A673 (cell line): ENCODE measurements around the gene HAVCR2. TPM values are rescaled to one million over a fixed set of nuclear protein-coding genes. Genes with fewer than 3 reads are reported as not detected.

Experiments used
- BruUV-seq: library from RNA; stranded (reverse); fragments of 400-500 nt; replicated peaks from 2 replicates; lab custom pipeline; 2021; lab: Mats Ljungman, UMichigan
- CTCF ChIA-PET: fragments of 300-600 bp; sonication (Branson Sonifier 250); formaldehyde crosslinking; loops from one replicate; lab custom pipeline; 2022; ENCODE audit warnings: antibody characterized with exemption; lab: Charles Lee
- POLR2A ChIA-PET: fragments of 300-600 bp; sonication (Branson Sonifier 250); formaldehyde crosslinking; loops from one replicate; lab custom pipeline; 2022; ENCODE audit warnings: antibody characterized with exemption; ENCODE audit not compliant: low non-redundant PET; lab: Charles Lee
- DNase-seq: peaks from one replicate; pipeline ENCODE4 v3.0.0-alpha.2; 2015; ENCODE audit warnings: low spot score
- H3K27ac ChIP-seq: fragments of 200-600 bp; sonication (generic); 2 replicates; pipeline ENCODE4 v1.5.1; 2016; ENCODE audit warnings: mixed run types, low read depth, mild to moderate bottlenecking, mixed read lengths, antibody characterized with exemption, low read length; ENCODE audit not compliant: poor library complexity, severe bottlenecking
- H3K27me3 ChIP-seq: fragments of 200-600 bp; sonication (generic); replicated peaks from 2 replicates; pipeline ENCODE4 v1.6.1; 2017; ENCODE audit warnings: mixed run types, low read depth, mild to moderate bottlenecking, mixed read lengths, antibody characterized with exemption, low read length; ENCODE audit not compliant: insufficient read depth, poor library complexity
- H3K36me3 ChIP-seq: fragments of 200-600 bp; sonication (generic); 2 replicates; pipeline ENCODE4 v1.6.1; 2016; ENCODE audit warnings: mixed run types, mild to moderate bottlenecking, mixed read lengths, antibody characterized with exemption, low read length; ENCODE audit not compliant: insufficient read depth, poor library complexity, severe bottlenecking
- H3K4me1 ChIP-seq: fragments of 200-600 bp; sonication (generic); 2 replicates; pipeline ENCODE4 v1.6.1; 2017; ENCODE audit warnings: mixed run types, mild to moderate bottlenecking, mixed read lengths, antibody characterized with exemption, low read length; ENCODE audit not compliant: insufficient read depth, poor library complexity, severe bottlenecking
- H3K4me3 ChIP-seq: fragments of 200-600 bp; sonication (generic); 2 replicates; pipeline ENCODE4 v1.5.1; 2016; ENCODE audit warnings: low read depth, mixed run types, mild to moderate bottlenecking, mixed read lengths, low read length; ENCODE audit not compliant: poor library complexity, severe bottlenecking
- H3K9me3 ChIP-seq: fragments of 200-600 bp; sonication (generic); 2 replicates; pipeline ENCODE4 v1.6.1; 2016; ENCODE audit warnings: mixed run types, low read depth, mild to moderate bottlenecking, mixed read lengths, antibody characterized with exemption, low read length; ENCODE audit not compliant: poor library complexity, severe bottlenecking
- EZH2 ChIP-seq: fragments of 200-600 bp; sonication (generic); IDR thresholded peaks from 2 replicates; pipeline ENCODE4 v1.6.1; 2017; ENCODE audit warnings: borderline replicate concordance, low read depth, mild to moderate bottlenecking, mixed read lengths, antibody characterized with exemption, low read length; ENCODE audit not compliant: poor library complexity, severe bottlenecking
- intact Hi-C: fragments of 100-400 bp; cut with micrococcal nuclease; formaldehyde crosslinking; loops from one replicate; pipeline ENCODE4 v1.10.0; 2022; ENCODE audit not compliant: unreplicated experiment
- total RNA-seq: library from RNA; stranded (reverse); gene quantifications from 2 replicates; pipeline ENCODE4 v1.2.3, GENCODE V29; 2021
- TF ChIP-seq, protein P1 (sequence below): fragments of 300-800, 200-600 bp; sonication (generic); conservative IDR thresholded peaks from 2 replicates; pipeline ENCODE4 v1.5.1; 2017; ENCODE audit warnings: low read depth, mild to moderate bottlenecking, antibody characterized with exemption, low read length, moderate library complexity, mixed read lengths

Gene HAVCR2
- total RNA-seq, 1 experiment from 2014 or later = 0.19 TPM

- ChIA-PET POLR2A (no interaction called here), CTCF (no interaction called here)
- DNase-seq = no peak
These were observed 32.3 kb downstream of the HAVCR2 start for GRCh38 chr5:157076558-157076957.

DNA sequence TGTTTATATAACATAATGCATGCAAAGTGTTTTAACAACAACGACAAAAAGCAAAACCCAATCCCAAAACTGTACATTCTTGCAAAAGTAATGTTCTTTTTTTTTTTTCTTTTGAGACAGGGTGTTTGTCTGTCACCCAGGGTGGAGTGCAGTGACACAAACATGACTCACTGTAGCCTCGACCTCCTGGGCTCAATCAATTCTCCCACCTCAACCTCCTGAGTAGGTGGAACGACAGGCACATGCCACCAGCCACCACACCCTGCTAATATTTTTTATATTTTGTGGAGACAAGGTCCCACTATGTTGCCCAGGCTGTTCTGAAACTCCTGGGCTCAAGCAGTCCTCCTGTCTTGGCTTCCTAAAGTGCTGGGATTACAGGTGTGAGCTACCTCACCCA lies 36.3 kb downstream of the HAVCR2 start:
- H3K9me3 ChIP-seq = no peaks in the 10 kb centered on the region
- no peaks in the 10 kb centered on the region for H3K36me3 ChIP-seq
- H3K4me3 ChIP-seq = no peak overlapping the region
- DNase-seq = no peak
- BruUV-seq = no TSS peak
- no peaks in the 10 kb centered on the region for H3K27me3 ChIP-seq
- CTCF ChIA-PET = no interaction called here
- no peaks in the 10 kb centered on the region for H3K4me1 ChIP-seq
- POLR2A ChIA-PET = no interaction called here
- H3K27ac ChIP-seq = no peak overlapping the region
- intact Hi-C loops = no loop called here
- TF ChIP-seq, protein P1, sequence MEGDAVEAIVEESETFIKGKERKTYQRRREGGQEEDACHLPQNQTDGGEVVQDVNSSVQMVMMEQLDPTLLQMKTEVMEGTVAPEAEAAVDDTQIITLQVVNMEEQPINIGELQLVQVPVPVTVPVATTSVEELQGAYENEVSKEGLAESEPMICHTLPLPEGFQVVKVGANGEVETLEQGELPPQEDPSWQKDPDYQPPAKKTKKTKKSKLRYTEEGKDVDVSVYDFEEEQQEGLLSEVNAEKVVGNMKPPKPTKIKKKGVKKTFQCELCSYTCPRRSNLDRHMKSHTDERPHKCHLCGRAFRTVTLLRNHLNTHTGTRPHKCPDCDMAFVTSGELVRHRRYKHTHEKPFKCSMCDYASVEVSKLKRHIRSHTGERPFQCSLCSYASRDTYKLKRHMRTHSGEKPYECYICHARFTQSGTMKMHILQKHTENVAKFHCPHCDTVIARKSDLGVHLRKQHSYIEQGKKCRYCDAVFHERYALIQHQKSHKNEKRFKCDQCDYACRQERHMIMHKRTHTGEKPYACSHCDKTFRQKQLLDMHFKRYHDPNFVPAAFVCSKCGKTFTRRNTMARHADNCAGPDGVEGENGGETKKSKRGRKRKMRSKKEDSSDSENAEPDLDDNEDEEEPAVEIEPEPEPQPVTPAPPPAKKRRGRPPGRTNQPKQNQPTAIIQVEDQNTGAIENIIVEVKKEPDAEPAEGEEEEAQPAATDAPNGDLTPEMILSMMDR = no peak
- TF ChIP-seq EZH2 = no peak

More at GRCh38 chr5:157076558-157076957, 32.3 kb downstream of the HAVCR2 start:
- no peaks in the 10 kb centered on the region for H3K4me1 ChIP-seq
- no TSS peak for BruUV-seq
- H3K27ac ChIP-seq = no peak overlapping the region
- intact Hi-C loops = no loop called here
- H3K9me3 ChIP-seq = no peaks in the 10 kb centered on the region
- no peaks in the 10 kb centered on the region for H3K27me3 ChIP-seq
- no peak overlapping the region for H3K4me3 ChIP-seq
- no peak for TF ChIP-seq EZH2
- TF ChIP-seq, protein P1 = no peak
- H3K36me3 ChIP-seq = no peaks in the 10 kb centered on the region

DNA sequence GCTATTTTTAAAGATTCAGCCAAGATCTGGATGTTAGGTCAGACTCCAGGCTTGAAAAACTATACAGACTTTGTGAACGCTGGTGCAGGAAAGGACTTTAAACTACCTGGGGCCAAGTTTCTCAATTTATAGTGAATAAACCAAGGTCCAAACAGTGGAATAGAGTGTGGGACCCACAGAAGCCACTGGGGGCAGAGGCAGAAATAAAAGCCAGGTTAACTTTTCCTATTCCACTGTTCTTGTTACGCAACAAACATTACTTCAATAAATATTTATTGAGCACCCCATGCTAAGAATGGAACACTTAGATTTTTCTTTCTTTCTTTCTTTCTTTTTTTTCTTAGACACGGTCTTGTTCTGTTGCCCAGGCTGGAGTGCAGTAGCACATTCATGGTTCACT lies 38.9 kb downstream of the HAVCR2 start:
- no peaks in the 10 kb centered on the region for H3K27me3 ChIP-seq
- no peak for TF ChIP-seq EZH2
- TF ChIP-seq, protein P1 = no peak
- no peaks in the 10 kb centered on the region for H3K4me1 ChIP-seq
- H3K9me3 ChIP-seq = no peaks in the 10 kb centered on the region
- no peaks in the 10 kb centered on the region for H3K36me3 ChIP-seq
- CTCF ChIA-PET = no interaction called here
- H3K27ac ChIP-seq = no peak overlapping the region
- H3K4me3 ChIP-seq = no peak overlapping the region
- BruUV-seq = no TSS peak
- intact Hi-C loops = no loop called here
- POLR2A ChIA-PET = no interaction called here
- DNase-seq = no peak
